T-helper 22 cell (primary cell): ENCODE data around the gene NCK2.

Experiments
- DNase-seq: peaks from one replicate; pipeline ENCODE4 v3.0.0-alpha.2; 2020; ENCODE audit warnings: low read depth

NCK2 gene

GRCh38 chr2:105926960-105927678, 182.4 kb downstream of the NCK2 start:
- peak; percentile 23 for DNase-seq

GRCh38 chr2:105928086-105928485, 183.4 kb downstream of the NCK2 start:
- DNase-seq = no peak

GRCh38 chr2:105928563-105928962, 183.9 kb downstream of the NCK2 start:
- DNase-seq = no peak

DNA sequence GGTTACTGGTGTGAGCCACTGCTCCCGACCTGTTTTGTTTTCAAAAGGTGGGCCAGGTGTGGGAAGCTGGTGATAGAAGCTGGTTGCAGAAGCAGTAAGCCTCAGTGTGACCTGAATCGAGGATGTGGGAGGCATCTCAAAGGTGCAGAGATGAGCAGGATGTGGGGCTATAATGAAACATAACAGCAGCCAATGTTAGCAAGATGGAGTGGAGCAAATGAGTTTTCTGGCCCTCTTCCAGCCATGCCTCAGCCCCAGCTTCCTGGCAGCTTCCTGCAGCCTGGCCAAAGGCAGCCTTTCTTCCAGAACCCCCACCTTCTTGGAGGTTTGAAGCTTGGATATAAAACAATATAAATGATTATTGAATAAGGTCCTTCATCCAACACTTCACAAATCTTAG, 184.8 kb downstream of the NCK2 start:
- DNase-seq = peak; percentile 10

- no peak for DNase-seq
Observed at GRCh38 chr2:105932582-105932981, 187.9 kb downstream of the NCK2 start.

DNA sequence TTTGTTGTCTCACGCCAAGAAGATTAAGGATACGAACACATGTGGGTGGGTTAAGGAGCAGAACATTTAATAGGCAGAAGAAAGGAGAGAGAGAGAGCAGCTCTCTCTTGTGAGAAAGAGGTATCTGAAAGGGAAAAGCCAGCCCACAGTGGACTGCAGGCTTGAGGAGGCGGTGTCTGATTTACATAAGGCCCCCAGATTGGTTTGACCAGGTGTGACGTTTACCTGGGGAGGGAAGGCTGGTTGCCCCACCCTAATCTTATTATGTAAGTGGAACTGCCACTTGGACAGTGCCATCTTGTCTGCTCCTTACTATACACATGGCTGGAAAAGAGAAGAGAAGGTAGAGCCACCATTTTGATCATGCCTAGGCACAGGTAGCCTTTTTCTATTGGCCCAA, 189.2 kb downstream of the NCK2 start:
- DNase-seq = no peak

DNA sequence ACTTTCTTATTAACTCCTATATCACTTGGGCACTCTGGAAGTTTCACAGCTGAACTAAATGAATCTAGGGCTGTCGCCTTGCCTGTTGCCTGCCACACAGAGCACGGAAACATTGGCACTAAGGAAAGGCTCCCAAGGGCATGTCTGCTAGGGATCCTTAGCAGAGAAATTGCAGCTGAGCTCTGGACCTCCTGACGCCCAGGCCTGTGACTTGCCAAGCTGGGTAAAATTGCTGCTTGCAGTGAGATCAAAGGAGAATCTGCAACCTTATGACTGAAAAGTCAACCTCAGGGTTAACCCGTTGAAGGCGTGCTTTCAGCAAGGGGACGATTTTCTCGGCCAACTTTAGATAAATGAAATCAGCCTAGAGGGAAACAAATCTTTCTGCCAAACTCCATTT, 189.8 kb downstream of the NCK2 start:
- peak; percentile 12 for DNase-seq

GRCh38 chr2:105935063-105935462, 190.4 kb downstream of the NCK2 start:
- DNase-seq = no peak

GRCh38 chr2:105936954-105937353, 192.2 kb downstream of the NCK2 start:
- no peak for DNase-seq

- DNase-seq = no peak
Observed at GRCh38 chr2:105937498-105938097, 192.9 kb downstream of the NCK2 start.
